K562 (cell line): ENCODE data around the gene ZCCHC14. TPM values are rescaled to one million over a fixed set of nuclear protein-coding genes. Genes with fewer than 3 reads are reported as not detected.

Source experiments
- CAMTA2 ChIP-seq: fragments of 250-450 bp; sonication (Bioruptor Pico); conservative IDR thresholded peaks from 2 replicates; pipeline ENCODE4 v1.5.1; 2022
- EHMT2 ChIP-seq: fragments of 450-650 bp; IDR thresholded peaks from 2 replicates; pipeline ENCODE4 v1.6.1; 2018; ENCODE audit warnings: antibody characterized with exemption
- ELK1 ChIP-seq: sonication (generic); formaldehyde crosslinking; IDR thresholded peaks from 2 replicates; pipeline ENCODE4 v1.8.1; 2022; ENCODE audit warnings: missing genetic modification reagents
- ESRRB ChIP-seq: fragments of 250-450 bp; sonication (Bioruptor Pico); IDR thresholded peaks from 2 replicates; pipeline ENCODE4 v1.5.0; 2020; ENCODE audit warnings: mild to moderate bottlenecking, moderate library complexity, borderline replicate concordance
- FOXK2 ChIP-seq, 2 experiments: fragments of 450-650 bp; IDR thresholded peaks in 1 of 2; conservative IDR thresholded peaks in 1 of 2; 2 replicates each; pipeline ENCODE4 v1.6.1; 2016; ENCODE audit warnings: low read depth in 2 of 2, mild to moderate bottlenecking in 1 of 2
- HMBOX1 ChIP-seq: sonication (generic); IDR thresholded peaks from 2 replicates; pipeline ENCODE4 v1.6.1; 2016
- ID3 ChIP-seq, 2 experiments: fragments of 250-450 bp in 1 of 2; fragments of 450-650 bp in 1 of 2; sonication (Bioruptor Pico) in 1 of 2; IDR thresholded peaks; 2 replicates each; pipeline versions ENCODE4 v1.6.1 to v1.8.0; 2016 to 2021; ENCODE audit warnings: mild to moderate bottlenecking in 2 of 2, moderate library complexity in 2 of 2, missing compliant biosample characterization in 1 of 2, missing genetic modification characterization in 1 of 2
- LEF1 ChIP-seq: fragments of 450-650 bp; IDR thresholded peaks from 2 replicates; pipeline ENCODE4 v1.6.1; 2016; ENCODE audit warnings: mild to moderate bottlenecking
- MBD2 ChIP-seq: sonication (generic); IDR thresholded peaks from 2 replicates; pipeline ENCODE4 v1.6.1; 2016; ENCODE audit warnings: low read depth, borderline replicate concordance
- NFE2 ChIP-seq: IDR thresholded peaks from 2 replicates; pipeline ENCODE4 v1.6.1; 2014; ENCODE audit warnings: antibody characterized with exemption, low read depth
- NR1H2 ChIP-seq: sonication (generic); formaldehyde crosslinking; IDR thresholded peaks from 2 replicates; pipeline ENCODE4 v1.4.0; 2020; ENCODE audit warnings: mild to moderate bottlenecking, missing genetic modification reagents
- NUFIP1 ChIP-seq: fragments of 450-650 bp; IDR thresholded peaks from 2 replicates; pipeline ENCODE4 v1.6.1; 2018; ENCODE audit not compliant: partially characterized antibody
- PTTG1 ChIP-seq: fragments of 450-650 bp; IDR thresholded peaks from 2 replicates; pipeline ENCODE4 v1.6.1; 2016; ENCODE audit warnings: low read depth, mild to moderate bottlenecking, missing genetic modification characterization, missing compliant biosample characterization
- RBBP5 ChIP-seq: fragments of 200-600 bp; sonication (generic); IDR thresholded peaks from 2 replicates; pipeline ENCODE4 v1.6.1; 2012; ENCODE audit warnings: borderline replicate concordance, mild to moderate bottlenecking, low read length, control low read depth, inconsistent platforms; ENCODE audit not compliant: insufficient read depth, poor library complexity, severe bottlenecking
- RUNX1 ChIP-seq: sonication (generic); IDR thresholded peaks from 2 replicates; pipeline ENCODE4 v1.6.1; 2016; ENCODE audit warnings: antibody characterized with exemption, low read depth
- SMAD1 ChIP-seq: fragments of 150-350 bp; IDR thresholded peaks from 2 replicates; pipeline ENCODE4 v1.6.1; 2014; ENCODE audit warnings: low read length, low read depth; ENCODE audit not compliant: partially characterized antibody
- SP1 ChIP-seq: sonication (generic); formaldehyde crosslinking; IDR thresholded peaks from 2 replicates; pipeline ENCODE4 v1.8.1; 2022; ENCODE audit warnings: mild to moderate bottlenecking, missing genetic modification reagents
- TRIM24 ChIP-seq, 2 experiments: fragments of 450-650 bp; IDR thresholded peaks; 2 replicates each; pipeline ENCODE4 v1.6.1; 2016
- ZNF165 ChIP-seq: fragments of 250-450 bp; sonication (Bioruptor Pico); IDR thresholded peaks from 2 replicates; pipeline ENCODE4 v1.4.0; 2020; ENCODE audit warnings: borderline replicate concordance
- ZNF174 ChIP-seq: fragments of 250-450 bp; sonication (Bioruptor Pico); IDR thresholded peaks from 2 replicates; pipeline ENCODE4 v1.4.0; 2020; ENCODE audit warnings: mild to moderate bottlenecking
- ZNF324 ChIP-seq: fragments of 250-450 bp; sonication (Bioruptor Pico); IDR thresholded peaks from 2 replicates; pipeline ENCODE4 v1.4.0; 2020; ENCODE audit warnings: mild to moderate bottlenecking
- ZNF518B ChIP-seq: fragments of 250-450 bp; sonication (Bioruptor Pico); IDR thresholded peaks from 2 replicates; pipeline ENCODE4 v1.5.0; 2021; ENCODE audit warnings: mild to moderate bottlenecking, moderate library complexity
- polyA plus RNA-seq, 8 experiments: library from polyadenylated mRNA; depleted of rRNA in 4 of 8; stranded (reverse) in 5 of 8; unstranded in 3 of 8; fragments of >200 nt; fragmentation: Nextera tagmentation in 2 of 8; fragmentation: Illumina TruSeq in 1 of 8; extraction: Ambion mirVana in 2 of 8; extraction: Trizol in 1 of 8; gene quantifications; 2 replicates each; pipeline versions ENCODE4 v1.2.1 to v1.2.3, GENCODE V29; 2011 to 2014; ENCODE audit warnings: inconsistent platforms in 1 of 8, missing spikeins in 1 of 8
- total RNA-seq, 7 experiments: library from RNA; depleted of rRNA in 6 of 7; stranded (reverse); fragments of >200 nt in 6 of 7; fragmentation: Illumina TruSeq in 2 of 7; extraction: Trizol in 2 of 7; gene quantifications; 2 replicates each; pipeline versions ENCODE4 v1.2.1 to v1.2.3, GENCODE V29; 2011 to 2021; ENCODE audit warnings: low replicate concordance in 1 of 7

Gene ZCCHC14
- total and polyA plus RNA-seq, 9 of the 15 experiments (the other 6 are each of a cell fraction or from before 2014, with no cell fraction given) = 1.5 to 12.4 (median 2.9) TPM

GRCh38 chr16:87391950-87392820 is 100.6 kb downstream of the ZCCHC14 start, which contains the start of gene MAP1LC3B (continued):
- TF ChIP-seq RBBP5 (peak; percentile 54), ZNF165 (CRISPR knock-in tag) (no peak), NUFIP1 (no peak), ZNF174 (CRISPR knock-in tag) (no peak), ELK1 (CRISPR knock-in tag) (no peak), ESRRB (CRISPR knock-in tag) (no peak), RUNX1 (no peak), FOXK2 (conservative IDR thresholded peaks at IDR 0.05 in 1 of 2, IDR thresholded peaks at IDR 0.05 in 1 of 2; ENCODE audit: low read depth in 2 of 2) (no peak; a peak in 1 of 4 replicates), ZNF324 (no peak), LEF1 (no peak), SP1 (peak; percentile 99), CAMTA2 (CRISPR knock-in tag) (no peak), ZNF518B (no peak), EHMT2 (no peak), NR1H2 (CRISPR knock-in tag) (no peak), NFE2 (peak; percentile 12; the same call in 1 of the 2 replicates), MBD2 (peak; percentile 75; the same call in 1 of the 2 replicates), SMAD1 (peak; percentile 51), TRIM24 (IDR thresholded peaks at IDR 0.05) (no peak), ID3 (CRISPR knock-in tag; IDR thresholded peaks at IDR 0.05) (no peak), ID3 (tag; IDR thresholded peaks at IDR 0.05) (no peak; the same call in 1 of the 2 replicates), PTTG1 (tag) (no peak), HMBOX1 (no peak)
